GM12878 (cell line): Measurements from ENCODE around the gene MR1. TPM values are rescaled to one million over a fixed set of nuclear protein-coding genes. Genes with fewer than 3 reads are reported as not detected.
A peak's percentile ranks its signal among the peaks of the same experiment; 100 is the strongest.

Experiments used
- BCL3 ChIP-seq: IDR thresholded peaks from 2 replicates; pipeline ENCODE4 v1.6.1; 2011; ENCODE audit warnings: borderline replicate concordance, low read depth, mild to moderate bottlenecking, moderate library complexity, low read length; ENCODE audit not compliant: insufficient read depth, poor library complexity, severe bottlenecking
- CREM ChIP-seq: IDR thresholded peaks from 2 replicates; pipeline ENCODE4 v1.6.1; 2014; ENCODE audit warnings: antibody characterized with exemption, low read depth
- DPF2 ChIP-seq: fragments of 450-650 bp; IDR thresholded peaks from 2 replicates; pipeline ENCODE4 v1.6.1; 2017; ENCODE audit warnings: mild to moderate bottlenecking
- E4F1 ChIP-seq: fragments of 450-650 bp; IDR thresholded peaks from 2 replicates; pipeline ENCODE4 v1.6.1; 2018; ENCODE audit warnings: borderline replicate concordance, mild to moderate bottlenecking; ENCODE audit not compliant: partially characterized antibody
- EED ChIP-seq: sonication (generic); IDR thresholded peaks from 2 replicates; pipeline ENCODE4 v1.6.1; 2016; ENCODE audit warnings: antibody characterized with exemption, low read depth
- EP300 ChIP-seq, 2 experiments: fragments of 150-350 bp in 1 of 2; IDR thresholded peaks; 2 replicates each; pipeline ENCODE4 v1.6.1; 2011 to 2012; ENCODE audit warnings: low read depth in 2 of 2, low read length in 2 of 2, borderline replicate concordance in 1 of 2, improper control_type of control experiment in 1 of 2, inconsistent platforms in 1 of 2; ENCODE audit not compliant: control insufficient read depth in 1 of 2
- ESRRA ChIP-seq: IDR thresholded peaks from 2 replicates; pipeline ENCODE4 v1.6.1; 2012; ENCODE audit warnings: mild to moderate bottlenecking, low read length, improper control_type of control experiment
- GABPA ChIP-seq: IDR thresholded peaks from 2 replicates; pipeline ENCODE4 v1.6.1; 2014; ENCODE audit warnings: antibody characterized with exemption, low read depth, mild to moderate bottlenecking, inconsistent platforms
- GATAD2B ChIP-seq: fragments of 450-650 bp; conservative IDR thresholded peaks from 2 replicates; pipeline ENCODE4 v1.6.1; 2017; ENCODE audit warnings: low read depth, mild to moderate bottlenecking, moderate library complexity
- NFIC ChIP-seq: IDR thresholded peaks from 2 replicates; pipeline ENCODE4 v1.6.1; 2012; ENCODE audit warnings: low read depth, mild to moderate bottlenecking, inconsistent platforms, low read length, moderate library complexity
- NRF1 ChIP-seq: conservative IDR thresholded peaks from 2 replicates; pipeline ENCODE4 v1.6.1; 2011; ENCODE audit warnings: mild to moderate bottlenecking, low read depth, low read length, improper control_type of control experiment
- RFX5 ChIP-seq: IDR thresholded peaks from 2 replicates; pipeline ENCODE4 v1.6.1; 2011; ENCODE audit warnings: low read depth, low read length, improper control_type of control experiment
- SMARCA5 ChIP-seq: fragments of 450-650 bp; IDR thresholded peaks from 2 replicates; pipeline ENCODE4 v1.6.1; 2017; ENCODE audit warnings: mild to moderate bottlenecking
- SREBF2 ChIP-seq: IDR thresholded peaks from 2 replicates; pipeline ENCODE4 v1.6.1; 2012; ENCODE audit warnings: mild to moderate bottlenecking, low read length
- TBL1XR1 ChIP-seq: IDR thresholded peaks from 2 replicates; pipeline ENCODE4 v1.6.1; 2012; ENCODE audit warnings: low read depth, low read length, improper control_type of control experiment
- ZNF207 ChIP-seq: fragments of 450-650 bp; IDR thresholded peaks from 2 replicates; pipeline ENCODE4 v1.6.1; 2014; ENCODE audit warnings: antibody characterized with exemption, mild to moderate bottlenecking, borderline replicate concordance
- ZNF24 ChIP-seq: fragments of 450-650 bp; IDR thresholded peaks from 2 replicates; pipeline ENCODE4 v1.6.1; 2017; ENCODE audit warnings: antibody characterized with exemption, mild to moderate bottlenecking
- polyA plus RNA-seq, 11 experiments: library from polyadenylated mRNA; depleted of rRNA in 4 of 11; unstranded in 6 of 11; stranded (reverse) in 5 of 11; fragments of >200 nt; fragmentation: Nextera tagmentation in 4 of 11; fragmentation: Illumina TruSeq in 1 of 11; extraction: Ambion mirVana in 4 of 11; extraction: Trizol in 1 of 11; gene quantifications; 1 replicate in 1 of 11; 2 replicates in 10 of 11; pipeline versions ENCODE4 v1.2.1 to v1.2.3, GENCODE V29; 2011 to 2016; ENCODE audit warnings: inconsistent platforms in 2 of 11, missing spikeins in 2 of 11, low read depth in 1 of 11
- total RNA-seq, 4 experiments: library from RNA; depleted of rRNA in 3 of 4; stranded (reverse); fragments of >200 nt in 3 of 4; fragmentation: Illumina TruSeq in 1 of 4; extraction: Trizol in 1 of 4; gene quantifications; 2 replicates each; pipeline versions ENCODE4 v1.2.1 to v1.2.3, GENCODE V29; 2013 to 2021
- TF ChIP-seq, protein P1 (sequence below): IDR thresholded peaks from 2 replicates; pipeline ENCODE4 v1.6.1; 2012; ENCODE audit warnings: low read depth, low read length, improper control_type of control experiment
- TF ChIP-seq, protein P2 (sequence below): IDR thresholded peaks from 2 replicates; pipeline ENCODE4 v1.6.1; 2012; ENCODE audit warnings: low read depth, low read length, improper control_type of control experiment
- TF ChIP-seq, protein P3 (sequence below): fragments of 150-350 bp; IDR thresholded peaks from 2 replicates; pipeline ENCODE4 v1.6.1; 2016; ENCODE audit warnings: low read depth, low read length

MR1 gene
- total and polyA plus RNA-seq, 10 of the 15 experiments (the other 5 are each of a cell fraction or from before 2014, with no cell fraction given), result 24.7 to 65.9 (median 30.9) TPM

GRCh38 chr1:181062836-181063428, 29.1 kb downstream of the MR1 start (continued):
- TF ChIP-seq BCL3 (no peak), NRF1 (no peak), GATAD2B (no peak), GABPA (peak; percentile 46; the same call in 1 of the 2 replicates), CREM (peak; percentile 23), TBL1XR1 (no peak), EP300 (IDR thresholded peaks at IDR 0.05; ENCODE audit: borderline replicate concordance in 1 of 2, control insufficient read depth in 1 of 2, low read depth in 2 of 2, low read length in 2 of 2) (0 out of 4 replicates have a peak, but pooled peaks of 1 of the 2 experiments have one; percentile 25), E4F1 (no peak), SREBF2 (no peak), ESRRA (no peak), SMARCA5 (no peak), ZNF207 (peak; percentile 64; the same call in 1 of the 2 replicates), RFX5 (no peak), NFIC (peak; percentile 51; the same call in 1 of the 2 replicates), DPF2 (no peak), ZNF24 (no peak), EED (no peak)
- TF ChIP-seq, protein P1, sequence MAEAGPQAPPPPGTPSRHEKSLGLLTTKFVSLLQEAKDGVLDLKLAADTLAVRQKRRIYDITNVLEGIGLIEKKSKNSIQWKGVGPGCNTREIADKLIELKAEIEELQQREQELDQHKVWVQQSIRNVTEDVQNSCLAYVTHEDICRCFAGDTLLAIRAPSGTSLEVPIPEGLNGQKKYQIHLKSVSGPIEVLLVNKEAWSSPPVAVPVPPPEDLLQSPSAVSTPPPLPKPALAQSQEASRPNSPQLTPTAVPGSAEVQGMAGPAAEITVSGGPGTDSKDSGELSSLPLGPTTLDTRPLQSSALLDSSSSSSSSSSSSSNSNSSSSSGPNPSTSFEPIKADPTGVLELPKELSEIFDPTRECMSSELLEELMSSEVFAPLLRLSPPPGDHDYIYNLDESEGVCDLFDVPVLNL, result no peak
- TF ChIP-seq, protein P2, sequence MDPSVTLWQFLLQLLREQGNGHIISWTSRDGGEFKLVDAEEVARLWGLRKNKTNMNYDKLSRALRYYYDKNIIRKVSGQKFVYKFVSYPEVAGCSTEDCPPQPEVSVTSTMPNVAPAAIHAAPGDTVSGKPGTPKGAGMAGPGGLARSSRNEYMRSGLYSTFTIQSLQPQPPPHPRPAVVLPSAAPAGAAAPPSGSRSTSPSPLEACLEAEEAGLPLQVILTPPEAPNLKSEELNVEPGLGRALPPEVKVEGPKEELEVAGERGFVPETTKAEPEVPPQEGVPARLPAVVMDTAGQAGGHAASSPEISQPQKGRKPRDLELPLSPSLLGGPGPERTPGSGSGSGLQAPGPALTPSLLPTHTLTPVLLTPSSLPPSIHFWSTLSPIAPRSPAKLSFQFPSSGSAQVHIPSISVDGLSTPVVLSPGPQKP, result no peak
- TF ChIP-seq, protein P3, sequence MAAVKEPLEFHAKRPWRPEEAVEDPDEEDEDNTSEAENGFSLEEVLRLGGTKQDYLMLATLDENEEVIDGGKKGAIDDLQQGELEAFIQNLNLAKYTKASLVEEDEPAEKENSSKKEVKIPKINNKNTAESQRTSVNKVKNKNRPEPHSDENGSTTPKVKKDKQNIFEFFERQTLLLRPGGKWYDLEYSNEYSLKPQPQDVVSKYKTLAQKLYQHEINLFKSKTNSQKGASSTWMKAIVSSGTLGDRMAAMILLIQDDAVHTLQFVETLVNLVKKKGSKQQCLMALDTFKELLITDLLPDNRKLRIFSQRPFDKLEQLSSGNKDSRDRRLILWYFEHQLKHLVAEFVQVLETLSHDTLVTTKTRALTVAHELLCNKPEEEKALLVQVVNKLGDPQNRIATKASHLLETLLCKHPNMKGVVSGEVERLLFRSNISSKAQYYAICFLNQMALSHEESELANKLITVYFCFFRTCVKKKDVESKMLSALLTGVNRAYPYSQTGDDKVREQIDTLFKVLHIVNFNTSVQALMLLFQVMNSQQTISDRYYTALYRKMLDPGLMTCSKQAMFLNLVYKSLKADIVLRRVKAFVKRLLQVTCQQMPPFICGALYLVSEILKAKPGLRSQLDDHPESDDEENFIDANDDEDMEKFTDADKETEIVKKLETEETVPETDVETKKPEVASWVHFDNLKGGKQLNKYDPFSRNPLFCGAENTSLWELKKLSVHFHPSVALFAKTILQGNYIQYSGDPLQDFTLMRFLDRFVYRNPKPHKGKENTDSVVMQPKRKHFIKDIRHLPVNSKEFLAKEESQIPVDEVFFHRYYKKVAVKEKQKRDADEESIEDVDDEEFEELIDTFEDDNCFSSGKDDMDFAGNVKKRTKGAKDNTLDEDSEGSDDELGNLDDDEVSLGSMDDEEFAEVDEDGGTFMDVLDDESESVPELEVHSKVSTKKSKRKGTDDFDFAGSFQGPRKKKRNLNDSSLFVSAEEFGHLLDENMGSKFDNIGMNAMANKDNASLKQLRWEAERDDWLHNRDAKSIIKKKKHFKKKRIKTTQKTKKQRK, result no peak
